Measurements from ENCODE around the gene ARID5B.

ARID5B gene

DNA sequence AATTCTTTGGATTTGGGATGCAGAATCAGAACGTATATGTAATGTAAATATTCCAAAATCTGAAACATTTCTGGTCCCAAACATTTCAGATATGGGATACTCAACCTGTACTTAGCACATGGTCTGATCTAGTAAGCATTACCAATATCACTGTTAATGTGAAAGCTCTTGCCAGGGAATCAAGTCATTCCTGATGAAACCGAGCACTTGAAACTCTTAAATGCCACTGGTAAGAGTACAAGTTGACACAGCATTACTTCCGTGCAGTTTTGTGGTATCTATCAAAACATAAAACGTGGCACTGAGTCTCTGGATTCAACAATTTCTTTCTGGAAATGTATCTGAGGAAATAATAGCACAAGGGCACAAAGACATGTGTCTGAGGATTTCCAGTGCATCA is 211.5 kb downstream of the ARID5B start:
- no peaks in the 10 kb centered on the region for H3K9me3 ChIP-seq (ENCODE audit: control insufficient read depth, low read length)
- H3K4me3 ChIP-seq (ENCODE audit: low read length): no peak overlapping the region

DNA sequence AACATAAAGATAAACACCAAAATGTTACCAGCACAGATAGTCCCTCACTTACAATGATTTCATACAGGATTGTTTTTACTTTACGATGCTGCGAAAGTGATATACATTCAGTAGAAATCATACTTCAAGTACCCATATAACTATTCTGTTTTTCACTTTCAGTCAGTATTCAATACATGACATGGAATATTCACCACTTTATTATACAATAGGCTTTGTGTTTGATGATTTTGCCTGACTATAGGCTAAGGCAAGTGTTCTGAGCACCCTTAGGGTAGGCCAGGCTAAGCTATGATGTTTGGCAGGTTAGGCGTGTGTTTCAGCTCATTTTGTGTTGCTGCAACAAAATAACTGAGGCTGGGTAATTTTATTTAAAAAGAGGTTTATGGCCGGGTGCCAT is 212.2 kb downstream of the ARID5B start:
- Histone ChIP-seq H3K9ac (ENCODE audit: low read length) (no peak overlapping the region), H3K27me3 (ENCODE audit: control insufficient read depth, insufficient read depth, low read length) (no peaks in the 10 kb centered on the region), H3K4me1 (ENCODE audit: control insufficient read depth, insufficient read depth, low read length) (peaks cover 26% of the 10 kb centered on the region), H3K4me3 (ENCODE audit: low read length) (no peak overlapping the region), H3K36me3 (ENCODE audit: control insufficient read depth, insufficient read depth, low read length) (no peaks in the 10 kb centered on the region), H3K9me3 (ENCODE audit: control insufficient read depth, low read length) (no peaks in the 10 kb centered on the region)

More for the DNA sequence above, 211.5 kb downstream of the ARID5B start:
- Histone ChIP-seq H3K9ac (ENCODE audit: low read length) (no peak overlapping the region), H3K4me1 (ENCODE audit: control insufficient read depth, insufficient read depth, low read length) (peaks cover 26% of the 10 kb centered on the region), H3K36me3 (ENCODE audit: control insufficient read depth, insufficient read depth, low read length) (no peaks in the 10 kb centered on the region), H3K27me3 (ENCODE audit: control insufficient read depth, insufficient read depth, low read length) (no peaks in the 10 kb centered on the region)

GRCh38 chr10:62115321-62115720 is 213.8 kb downstream of the ARID5B start:
- Histone ChIP-seq H3K27me3 (ENCODE audit: control insufficient read depth, insufficient read depth, low read length) (no peaks in the 10 kb centered on the region), H3K9ac (ENCODE audit: low read length) (no peak overlapping the region), H3K9me3 (ENCODE audit: control insufficient read depth, low read length) (no peaks in the 10 kb centered on the region), H3K4me3 (ENCODE audit: low read length) (no peak overlapping the region), H3K36me3 (ENCODE audit: control insufficient read depth, insufficient read depth, low read length) (no peaks in the 10 kb centered on the region), H3K4me1 (ENCODE audit: control insufficient read depth, insufficient read depth, low read length) (peaks cover 10% of the 10 kb centered on the region)

DNA sequence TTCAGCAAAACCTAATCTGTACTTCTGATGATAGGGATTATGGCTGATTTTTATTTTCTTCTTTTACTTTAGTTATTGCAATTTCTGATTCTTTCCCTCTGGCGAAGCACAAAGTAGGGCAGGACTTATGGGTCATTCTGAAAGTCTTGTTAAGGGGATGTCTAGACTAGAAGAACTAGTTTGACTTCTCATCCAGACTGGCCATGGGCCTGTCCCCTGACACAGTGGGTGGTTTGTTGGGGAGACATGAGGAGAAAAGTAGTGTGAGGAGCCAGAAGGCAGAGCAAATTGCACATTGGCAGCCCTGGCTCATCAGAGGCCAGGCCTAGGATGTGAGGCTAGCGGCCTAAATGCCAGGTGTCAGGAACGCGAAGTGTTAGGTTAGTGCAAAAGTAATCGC is 214.3 kb downstream of the ARID5B start:
- Histone ChIP-seq H3K4me1 (ENCODE audit: control insufficient read depth, insufficient read depth, low read length) (peaks cover 5% of the 10 kb centered on the region), H3K36me3 (ENCODE audit: control insufficient read depth, insufficient read depth, low read length) (no peaks in the 10 kb centered on the region), H3K27me3 (ENCODE audit: control insufficient read depth, insufficient read depth, low read length) (no peaks in the 10 kb centered on the region), H3K9me3 (ENCODE audit: control insufficient read depth, low read length) (no peaks in the 10 kb centered on the region), H3K4me3 (ENCODE audit: low read length) (no peak overlapping the region), H3K9ac (ENCODE audit: low read length) (no peak overlapping the region)

DNA sequence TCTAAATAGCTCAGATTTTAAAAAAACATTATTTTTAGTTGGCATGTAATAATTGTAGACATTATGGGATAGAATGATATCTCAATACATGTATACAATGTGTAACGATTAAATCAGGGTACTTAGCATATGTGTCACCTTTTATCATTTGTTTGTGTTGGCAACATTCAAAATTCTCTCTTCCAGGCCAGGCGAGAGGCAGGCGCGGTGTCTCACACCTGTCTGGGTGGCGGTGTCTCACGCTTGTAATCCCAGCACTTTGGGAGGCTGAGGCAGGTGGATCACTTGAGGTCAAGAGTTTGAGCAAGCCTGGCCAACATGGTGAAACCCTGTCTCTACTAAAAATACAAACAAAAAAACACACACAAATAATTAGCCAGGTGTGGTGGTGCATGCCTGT is 215.4 kb downstream of the ARID5B start:
- Histone ChIP-seq H3K4me1 (ENCODE audit: control insufficient read depth, insufficient read depth, low read length) (peaks cover 5% of the 10 kb centered on the region), H3K4me3 (ENCODE audit: low read length) (no peak overlapping the region), H3K9me3 (ENCODE audit: control insufficient read depth, low read length) (no peaks in the 10 kb centered on the region), H3K36me3 (ENCODE audit: control insufficient read depth, insufficient read depth, low read length) (no peaks in the 10 kb centered on the region), H3K27me3 (ENCODE audit: control insufficient read depth, insufficient read depth, low read length) (no peaks in the 10 kb centered on the region), H3K9ac (ENCODE audit: low read length) (no peak overlapping the region)

DNA sequence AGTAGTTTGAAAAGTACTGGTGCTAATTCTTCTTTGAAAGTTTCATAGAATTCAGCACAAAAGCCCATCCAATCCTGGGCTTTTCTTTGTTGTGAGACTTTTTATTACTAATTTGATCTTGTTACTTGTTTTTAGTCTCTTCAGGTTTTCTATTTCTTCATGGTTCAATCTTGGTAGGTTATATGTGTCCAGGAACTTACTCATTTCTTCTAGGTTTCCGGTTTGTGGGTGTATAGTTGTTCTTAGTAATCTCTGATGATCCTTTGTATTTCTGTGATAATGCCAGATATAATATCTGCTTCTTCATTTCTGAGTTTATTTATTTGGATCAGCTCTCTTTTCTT is 219.7 kb downstream of the ARID5B start:
- H3K4me1 ChIP-seq (ENCODE audit: control insufficient read depth, insufficient read depth, low read length): peaks cover 5% of the 10 kb centered on the region
- H3K27me3 ChIP-seq (ENCODE audit: control insufficient read depth, insufficient read depth, low read length): no peaks in the 10 kb centered on the region
- no peak overlapping the region for H3K9ac ChIP-seq (ENCODE audit: low read length)
- H3K36me3 ChIP-seq (ENCODE audit: control insufficient read depth, insufficient read depth, low read length): no peaks in the 10 kb centered on the region
- H3K9me3 ChIP-seq (ENCODE audit: control insufficient read depth, low read length): no peaks in the 10 kb centered on the region
- no peak overlapping the region for H3K4me3 ChIP-seq (ENCODE audit: low read length)

- Histone ChIP-seq H3K27me3 (ENCODE audit: control insufficient read depth, insufficient read depth, low read length) (no peaks in the 10 kb centered on the region), H3K36me3 (ENCODE audit: control insufficient read depth, insufficient read depth, low read length) (no peaks in the 10 kb centered on the region), H3K9me3 (ENCODE audit: control insufficient read depth, low read length) (no peaks in the 10 kb centered on the region), H3K4me1 (ENCODE audit: control insufficient read depth, insufficient read depth, low read length) (no peaks in the 10 kb centered on the region), H3K4me3 (ENCODE audit: low read length) (no peak overlapping the region), H3K9ac (ENCODE audit: low read length) (no peak overlapping the region)
Measured at GRCh38 chr10:62127975-62128374, 226.5 kb downstream of the ARID5B start.

GRCh38 chr10:62130948-62131347 is 229.4 kb downstream of the ARID5B start:
- H3K36me3 ChIP-seq (ENCODE audit: control insufficient read depth, insufficient read depth, low read length): no peaks in the 10 kb centered on the region
- H3K4me3 ChIP-seq (ENCODE audit: low read length): no peak overlapping the region
- H3K4me1 ChIP-seq (ENCODE audit: control insufficient read depth, insufficient read depth, low read length): no peaks in the 10 kb centered on the region
- H3K9ac ChIP-seq (ENCODE audit: low read length): no peak overlapping the region
- no peaks in the 10 kb centered on the region for H3K9me3 ChIP-seq (ENCODE audit: control insufficient read depth, low read length)
- no peaks in the 10 kb centered on the region for H3K27me3 ChIP-seq (ENCODE audit: control insufficient read depth, insufficient read depth, low read length)

- no peaks in the 10 kb centered on the region for H3K36me3 ChIP-seq (ENCODE audit: control insufficient read depth, insufficient read depth, low read length)
- no peaks in the 10 kb centered on the region for H3K9me3 ChIP-seq (ENCODE audit: control insufficient read depth, low read length)
- H3K9ac ChIP-seq (ENCODE audit: low read length): no peak overlapping the region
- no peak overlapping the region for H3K4me3 ChIP-seq (ENCODE audit: low read length)
- no peaks in the 10 kb centered on the region for H3K27me3 ChIP-seq (ENCODE audit: control insufficient read depth, insufficient read depth, low read length)
- H3K4me1 ChIP-seq (ENCODE audit: control insufficient read depth, insufficient read depth, low read length): no peaks in the 10 kb centered on the region
Measured at GRCh38 chr10:62131724-62132123, 230.2 kb downstream of the ARID5B start.

DNA sequence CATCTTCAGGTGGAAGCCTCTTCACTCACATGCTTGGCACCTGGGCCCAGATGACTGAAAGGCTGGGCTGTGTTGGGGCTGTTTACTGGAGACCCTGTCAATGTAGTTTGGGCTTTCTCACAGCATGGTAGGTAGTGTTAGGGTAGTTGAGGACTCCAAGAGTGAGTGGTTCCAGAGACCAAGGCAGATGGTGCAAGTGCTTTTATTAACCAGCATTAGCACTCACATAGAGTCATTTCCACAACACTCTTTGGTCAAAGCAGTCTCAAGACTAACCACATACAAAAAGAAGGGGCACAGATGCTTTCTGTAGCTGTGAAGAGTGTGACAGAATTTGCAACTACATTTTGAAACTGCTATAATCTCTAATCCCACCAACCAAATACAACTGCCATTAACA is 232.1 kb downstream of the ARID5B start:
- H3K4me3 ChIP-seq (ENCODE audit: low read length): no peak overlapping the region
- no peaks in the 10 kb centered on the region for H3K27me3 ChIP-seq (ENCODE audit: control insufficient read depth, insufficient read depth, low read length)
- no peaks in the 10 kb centered on the region for H3K36me3 ChIP-seq (ENCODE audit: control insufficient read depth, insufficient read depth, low read length)
- H3K9ac ChIP-seq (ENCODE audit: low read length): no peak overlapping the region
- H3K4me1 ChIP-seq (ENCODE audit: control insufficient read depth, insufficient read depth, low read length): no peaks in the 10 kb centered on the region
- no peaks in the 10 kb centered on the region for H3K9me3 ChIP-seq (ENCODE audit: control insufficient read depth, low read length)

- Histone ChIP-seq H3K9ac (ENCODE audit: low read length) (no peak overlapping the region), H3K4me1 (ENCODE audit: control insufficient read depth, insufficient read depth, low read length) (no peaks in the 10 kb centered on the region), H3K36me3 (ENCODE audit: control insufficient read depth, insufficient read depth, low read length) (no peaks in the 10 kb centered on the region), H3K27me3 (ENCODE audit: control insufficient read depth, insufficient read depth, low read length) (no peaks in the 10 kb centered on the region), H3K9me3 (ENCODE audit: control insufficient read depth, low read length) (no peaks in the 10 kb centered on the region), H3K4me3 (ENCODE audit: low read length) (no peak overlapping the region)
Measured at GRCh38 chr10:62136931-62137330, 235.4 kb downstream of the ARID5B start.

Data from mucosa of stomach (tissue), 1 donor.